Stimulated activated CD4-positive, alpha-beta T cell treated with anti-CD3 and anti-CD28 coated beads, Interleukin-4, amount 100 ng/mL, for 4 hours (primary cell): ENCODE measurements around the gene TAS2R50.

ENCODE experiments used
- DNase-seq, 2 experiments: peaks; one replicate each; pipeline ENCODE4 v3.0.0-alpha.2; 2020

The TAS2R50 gene

DNA sequence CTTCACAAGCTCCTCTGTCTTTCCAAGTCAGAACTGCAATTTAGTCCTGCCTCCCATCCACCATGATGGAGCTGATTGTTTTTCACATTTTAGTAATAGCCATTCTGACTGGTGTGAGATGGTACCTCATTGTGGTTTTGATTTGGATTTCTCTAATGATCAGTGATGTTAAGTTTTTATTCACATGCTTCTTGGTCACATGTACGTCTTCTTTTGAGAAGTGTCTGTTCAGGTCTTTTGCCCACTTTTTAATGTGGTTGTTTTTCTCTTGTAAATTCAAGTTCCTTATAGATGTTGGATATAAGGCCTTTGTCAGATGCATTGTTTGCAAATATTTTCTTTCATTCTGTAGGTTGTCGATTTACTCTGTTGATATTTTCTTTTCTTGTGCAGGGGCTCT is 43.5 kb downstream of the TAS2R50 start:
- DNase-seq = no peak

DNA sequence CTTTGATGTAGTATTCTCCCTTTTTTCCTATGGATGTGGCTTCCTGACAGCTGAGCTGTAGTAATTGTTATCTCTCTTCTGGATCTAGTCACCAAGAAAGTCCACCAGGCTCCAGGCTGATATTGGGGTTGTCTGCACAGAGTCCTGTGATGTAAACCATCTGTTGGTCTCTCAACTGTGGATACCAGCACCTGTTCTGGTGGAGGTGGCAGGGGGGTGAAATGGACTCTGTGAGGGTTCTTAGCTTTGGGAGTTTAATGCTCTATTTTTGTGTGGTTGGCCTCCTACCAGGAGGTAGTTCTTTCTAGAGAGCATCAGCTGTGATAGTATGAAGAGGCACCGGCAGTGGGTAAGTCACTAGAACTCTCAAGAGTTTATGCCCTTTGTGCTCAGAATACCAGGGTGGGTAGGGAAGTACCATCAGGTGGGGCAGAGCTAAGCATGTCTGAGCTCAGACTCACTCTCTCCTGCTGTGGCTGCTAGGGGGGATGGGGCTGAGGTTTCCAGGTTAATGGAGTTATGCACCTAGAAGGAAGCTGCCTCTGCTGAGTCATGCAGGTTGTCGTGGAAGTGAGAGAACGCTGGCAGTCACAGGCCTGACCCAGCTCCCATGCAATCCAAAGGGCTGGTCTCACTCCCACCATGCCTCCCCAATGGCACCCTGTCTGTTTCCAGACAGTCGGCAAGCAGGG is 44.6 kb downstream of the TAS2R50 start:
- DNase-seq = no peak

DNA sequence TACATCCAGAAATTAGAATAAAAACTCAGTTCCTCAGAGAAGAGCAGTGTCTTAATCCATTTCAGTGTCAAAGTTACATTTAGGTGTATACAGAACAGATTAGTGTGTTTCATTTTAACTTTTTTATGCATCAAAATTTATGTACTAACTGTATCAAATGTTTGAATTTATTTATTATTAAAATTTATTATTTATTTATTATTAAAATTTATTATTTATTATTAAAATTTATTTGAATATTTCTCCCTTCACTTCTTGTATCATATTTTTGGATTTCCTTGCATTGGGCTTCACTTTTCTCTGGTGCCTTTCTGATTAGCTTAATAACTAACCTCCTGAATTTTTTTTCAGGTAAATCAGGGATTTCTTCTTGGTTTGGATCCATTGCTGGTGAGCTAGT is 45.3 kb downstream of the TAS2R50 start:
- no peak for DNase-seq

DNA sequence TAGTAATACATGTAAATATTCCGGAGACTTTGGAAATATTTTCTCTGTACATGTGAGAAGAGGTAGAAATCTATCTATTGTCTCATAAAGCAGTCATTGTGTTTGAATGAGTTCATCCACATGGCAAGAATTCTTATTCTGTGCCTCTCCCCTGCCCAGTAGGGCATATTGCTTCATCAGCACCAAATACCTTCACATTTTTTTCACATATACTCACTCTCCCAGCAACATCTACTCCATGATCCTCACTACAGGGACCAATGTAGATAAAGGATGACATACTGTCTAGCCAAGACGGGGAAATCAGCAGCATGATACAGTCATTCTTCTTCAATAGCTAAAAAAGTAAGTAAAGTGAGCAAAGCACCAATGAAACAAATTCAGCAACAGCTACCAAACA is 46.3 kb downstream of the TAS2R50 start:
- no peak for DNase-seq

DNA sequence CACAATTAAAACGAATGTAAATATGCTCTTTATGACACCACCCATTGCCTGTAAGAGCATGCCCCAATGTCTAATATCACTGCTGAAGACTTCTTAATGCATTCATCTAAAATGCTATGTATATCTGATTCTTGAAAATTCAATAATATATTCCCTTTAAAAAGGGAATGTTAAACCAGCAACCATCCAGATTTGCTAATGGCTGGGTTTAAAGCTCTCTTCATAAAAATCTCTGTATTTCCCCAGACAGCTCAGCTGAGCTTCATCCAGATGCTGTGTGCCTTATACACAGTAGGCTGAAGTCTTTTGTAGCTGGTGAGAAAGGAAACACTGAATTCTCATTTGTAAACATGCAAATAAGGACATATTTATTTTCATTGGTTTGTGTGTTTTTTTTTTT is 47.5 kb downstream of the TAS2R50 start, which contains the start of gene TAS2R14:
Gene TAS2R14, minus strand, starts transcription at position 101 of the 400 bp plus-strand sequence. Its CDS starts 56 bp downstream, at position 45.
- DNase-seq = no peak

DNA sequence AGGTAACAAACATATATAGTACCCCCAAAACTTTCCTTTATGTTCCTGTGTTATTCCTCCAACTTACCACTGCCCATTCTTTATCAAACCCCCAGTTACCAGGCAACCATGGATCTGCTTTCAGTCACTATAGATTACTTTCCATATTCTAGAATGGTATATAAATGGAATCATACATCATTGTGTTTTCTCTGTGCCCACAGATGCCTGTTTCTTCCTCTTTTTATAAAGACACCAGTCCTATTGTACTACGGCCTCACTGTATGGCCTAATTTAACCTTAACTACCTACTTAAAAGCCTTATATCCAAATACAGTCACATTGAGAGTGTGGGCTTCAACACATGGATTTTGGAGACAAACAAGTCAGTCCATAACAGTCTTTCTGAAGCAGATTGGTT is 50.2 kb downstream of the TAS2R50 start:
- DNase-seq = no peak
